Measurements from ENCODE around the gene MTHFSD. TPM values are rescaled to one million over a fixed set of nuclear protein-coding genes. Genes with fewer than 3 reads are reported as not detected.

MTHFSD gene
- total and polyA plus RNA-seq, 11 donors = 3.9 to 17.0 (median 11.4) TPM

- peak overlapping the region in 10 of 12 donors; percentile 12 to 97 (median 52) for H3K27ac ChIP-seq
- H3K4me1 ChIP-seq = peaks cover 8 to 56% (median 24%) of the 10 kb centered on the region in 12 donors
- H3K36me3 ChIP-seq = no peaks in the 10 kb centered on the region
- TF ChIP-seq POLR2A (IDR thresholded peaks at IDR 0.05) = no peak
- TF ChIP-seq, protein P1, sequence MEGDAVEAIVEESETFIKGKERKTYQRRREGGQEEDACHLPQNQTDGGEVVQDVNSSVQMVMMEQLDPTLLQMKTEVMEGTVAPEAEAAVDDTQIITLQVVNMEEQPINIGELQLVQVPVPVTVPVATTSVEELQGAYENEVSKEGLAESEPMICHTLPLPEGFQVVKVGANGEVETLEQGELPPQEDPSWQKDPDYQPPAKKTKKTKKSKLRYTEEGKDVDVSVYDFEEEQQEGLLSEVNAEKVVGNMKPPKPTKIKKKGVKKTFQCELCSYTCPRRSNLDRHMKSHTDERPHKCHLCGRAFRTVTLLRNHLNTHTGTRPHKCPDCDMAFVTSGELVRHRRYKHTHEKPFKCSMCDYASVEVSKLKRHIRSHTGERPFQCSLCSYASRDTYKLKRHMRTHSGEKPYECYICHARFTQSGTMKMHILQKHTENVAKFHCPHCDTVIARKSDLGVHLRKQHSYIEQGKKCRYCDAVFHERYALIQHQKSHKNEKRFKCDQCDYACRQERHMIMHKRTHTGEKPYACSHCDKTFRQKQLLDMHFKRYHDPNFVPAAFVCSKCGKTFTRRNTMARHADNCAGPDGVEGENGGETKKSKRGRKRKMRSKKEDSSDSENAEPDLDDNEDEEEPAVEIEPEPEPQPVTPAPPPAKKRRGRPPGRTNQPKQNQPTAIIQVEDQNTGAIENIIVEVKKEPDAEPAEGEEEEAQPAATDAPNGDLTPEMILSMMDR (IDR thresholded peaks at IDR 0.05) = no peak
- no peaks in the 10 kb centered on the region for H3K9me3 ChIP-seq
- peak; percentile 44 to 82 (median 57) for DNase-seq
- 1 to 2% (median 1%) methylated on average over 28 to 79 of the region's 79 CpGs for WGBS, 4 donors
- ATAC-seq = peak in 3 of 4 donors; percentile 57 to 71 (median 57)
- peak overlapping the region; percentile 9 to 72 (median 61) for H3K4me3 ChIP-seq
- intact Hi-C loops (cut with DNase I) = no loop called here
- H3K27me3 ChIP-seq = peaks cover 71 to 100% (median 93%) of the 10 kb centered on the region in 9 donors
These were observed 45.9 kb downstream of the MTHFSD start for GRCh38 chr16:86508947-86509758.

- TF ChIP-seq, protein P1 (IDR thresholded peaks at IDR 0.05) = no peak
- TF ChIP-seq POLR2A (IDR thresholded peaks at IDR 0.05) = no peak
- Histone ChIP-seq H3K27ac (peak overlapping the region in 1 of 12 donors; percentile 97), H3K9me3 (no peaks in the 10 kb centered on the region), H3K36me3 (no peaks in the 10 kb centered on the region), H3K4me3 (peak overlapping the region in 11 of 12 donors; percentile 9 to 72 (median 63)), H3K27me3 (peaks cover 76 to 100% (median 93%) of the 10 kb centered on the region in 9 donors), H3K4me1 (peaks cover 8 to 56% (median 24%) of the 10 kb centered on the region in 12 donors)
- ATAC-seq = no peak
- 1 to 3% (median 2%) methylated on average over 30 to 99 of the region's 99 CpGs for whole genome bisulfite sequencing, 4 donors
- intact Hi-C loops (cut with DNase I) = no loop called here
- DNase-seq = peak in 1 of 5 donors; percentile 55
These were observed 46.7 kb downstream of the MTHFSD start for GRCh38 chr16:86508028-86508946.

DNA sequence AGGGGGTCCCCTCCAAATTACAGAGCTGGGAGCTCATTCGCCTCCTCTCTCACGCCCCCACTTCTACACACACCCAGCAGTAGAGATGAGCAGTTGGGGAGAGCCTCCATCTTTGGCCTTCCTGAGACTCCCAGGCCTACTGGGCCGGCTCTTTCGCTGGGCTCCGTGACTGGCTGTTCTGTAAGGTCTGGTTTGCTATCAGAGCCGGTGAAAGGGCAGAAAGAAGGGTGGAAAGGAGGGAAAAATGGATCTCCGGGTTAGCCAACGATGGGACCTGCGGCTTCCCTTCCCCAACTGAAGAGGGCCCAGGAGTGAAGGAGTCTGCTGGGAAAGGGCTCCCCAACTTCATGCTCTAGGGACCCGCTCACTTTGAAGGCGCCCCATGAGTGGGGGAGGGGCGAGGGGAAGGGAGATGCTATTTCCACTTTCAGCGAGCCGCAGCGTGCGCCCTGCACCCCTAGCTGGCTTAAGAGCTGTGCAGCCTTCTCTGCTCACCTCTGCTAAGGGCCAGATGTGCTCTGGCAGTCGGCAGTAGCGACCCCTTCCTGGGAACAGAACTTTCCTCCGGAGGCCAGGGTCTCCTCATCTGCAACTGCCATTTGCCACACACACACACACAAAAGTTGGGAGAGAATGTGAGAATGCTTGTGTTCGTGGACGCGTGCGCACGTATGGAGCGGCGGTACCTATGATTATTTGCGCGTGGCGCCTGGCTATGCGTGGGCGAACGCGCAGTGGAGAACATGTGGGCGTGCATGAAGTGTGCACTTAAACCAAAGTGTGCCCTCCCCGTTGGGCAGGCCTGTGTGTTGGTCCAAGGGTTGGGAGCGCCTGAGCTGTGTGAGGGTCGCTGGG lies 47.6 kb downstream of the MTHFSD start:
- no peak for ATAC-seq
- Histone ChIP-seq H3K36me3 (no peaks in the 10 kb centered on the region), H3K9me3 (no peaks in the 10 kb centered on the region), H3K27ac (peak overlapping the region in 1 of 12 donors; percentile 97), H3K4me1 (peaks cover 8 to 56% (median 24%) of the 10 kb centered on the region in 12 donors), H3K4me3 (peak overlapping the region in 4 of 12 donors; percentile 53 to 63 (median 63)), H3K27me3 (peaks cover 78 to 100% (median 93%) of the 10 kb centered on the region in 9 donors)
- WGBS, 4 donors = 6 to 14% (median 10%) methylated on average over 30 to 37 of the region's 37 CpGs
- intact Hi-C loops (cut with DNase I) = no loop called here
- DNase-seq = peak in 1 of 5 donors; percentile 26
- TF ChIP-seq, protein P1 (IDR thresholded peaks at IDR 0.05) = no peak
- TF ChIP-seq POLR2A (IDR thresholded peaks at IDR 0.05) = no peak
